Measurements from ENCODE around the gene GATAD2B.
A peak's percentile ranks its signal among the peaks of the same experiment; 100 is the strongest.
"Not testable (repeated sequence)": the region's sequence is repeated elsewhere in the genome, so short reads cannot be mapped to it uniquely, and the experiment has no call there.

The GATAD2B gene

DNA sequence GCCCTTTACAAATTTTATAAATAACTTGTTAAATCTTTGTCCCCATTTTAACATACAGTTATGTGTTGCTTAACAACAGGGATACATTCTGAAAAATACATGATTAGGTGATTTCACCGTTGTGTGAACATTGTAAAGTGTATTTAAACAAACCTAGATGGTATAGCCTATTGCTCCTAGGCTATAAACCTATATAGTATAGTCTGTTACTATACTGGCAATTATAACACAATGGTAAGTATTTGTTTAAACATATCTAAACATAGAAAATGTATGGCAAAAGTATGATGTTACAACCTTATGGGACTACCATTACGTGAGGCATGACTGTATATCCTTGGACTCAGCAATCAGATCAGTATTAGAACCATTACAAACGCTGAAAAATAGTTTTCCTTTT, 36.6 kb downstream of the GATAD2B start:
- no peak for DNase-seq (ENCODE audit: low spot score)

GRCh38 chr1:153883223-153883622, 39.5 kb downstream of the GATAD2B start:
- DNase-seq (ENCODE audit: low spot score) = no peak

DNA sequence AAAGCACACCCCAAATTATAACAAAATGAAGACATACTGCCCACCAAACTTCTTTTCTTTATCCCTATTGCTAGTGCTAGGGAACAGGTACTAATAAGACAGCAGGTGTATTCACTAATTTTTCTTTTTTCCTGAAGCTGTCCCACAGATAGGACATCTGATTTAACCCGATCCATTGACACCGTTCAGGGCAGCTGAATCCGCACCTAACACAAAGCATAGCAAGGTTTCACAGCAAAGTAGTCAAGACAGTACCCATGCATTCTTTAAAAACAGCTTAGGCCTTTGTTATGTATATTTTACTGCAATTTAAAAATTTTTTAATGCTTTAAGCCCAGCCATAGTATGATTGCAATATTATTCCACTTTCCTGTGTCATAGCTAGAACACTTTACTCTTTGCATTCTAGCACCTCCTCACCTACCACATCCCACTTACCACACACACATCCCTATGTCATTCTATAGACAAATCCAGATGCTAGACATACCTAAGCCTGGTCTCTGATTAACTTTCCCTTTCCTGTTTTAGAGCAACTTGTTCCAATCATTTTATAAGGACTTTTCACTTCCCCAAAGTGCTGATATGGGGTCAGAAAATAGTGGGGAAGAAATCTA, 40.4 kb downstream of the GATAD2B start:
- no peak for DNase-seq (ENCODE audit: low spot score)

DNA sequence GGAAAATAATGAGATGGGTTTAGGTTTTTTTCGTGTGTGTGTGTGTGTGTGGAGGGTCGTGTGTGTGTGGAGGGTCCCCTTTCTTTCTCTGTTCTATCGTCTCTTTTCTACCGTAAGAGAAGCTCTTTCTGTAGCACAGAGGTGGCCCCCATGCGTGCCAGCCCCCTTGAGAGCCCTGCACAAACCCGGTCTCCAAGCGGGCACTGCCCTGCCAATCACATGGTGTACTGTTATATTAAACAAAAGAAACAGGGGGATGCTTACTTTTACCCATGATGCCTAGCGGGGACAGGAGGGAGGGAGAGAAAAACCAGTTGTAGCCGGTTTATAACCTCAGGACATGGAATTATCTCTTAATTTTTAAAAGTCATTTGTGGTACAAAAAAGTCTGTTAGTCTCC, 41.0 kb downstream of the GATAD2B start:
- DNase-seq (ENCODE audit: low spot score) = no peak

DNA sequence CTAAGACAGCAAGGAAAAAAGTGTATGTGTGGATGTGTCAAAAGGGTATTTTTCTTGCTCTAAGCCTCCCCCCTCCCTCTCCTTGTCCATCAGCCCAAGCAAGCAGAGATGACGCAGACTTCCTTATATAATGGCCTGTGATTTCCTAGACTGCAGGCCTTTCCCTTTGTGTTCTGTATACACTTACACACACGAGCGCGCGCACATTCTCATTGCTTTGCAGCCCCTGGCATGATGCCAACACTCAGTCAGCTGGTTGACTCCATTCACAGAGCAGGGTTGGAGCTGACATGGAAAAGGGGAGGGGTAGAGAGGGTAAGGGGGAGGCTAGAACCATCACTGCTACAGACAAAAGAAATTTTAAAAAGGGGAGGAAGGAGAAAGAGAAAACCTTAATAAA, 41.8 kb downstream of the GATAD2B start:
- no peak for DNase-seq (ENCODE audit: low spot score)

DNA sequence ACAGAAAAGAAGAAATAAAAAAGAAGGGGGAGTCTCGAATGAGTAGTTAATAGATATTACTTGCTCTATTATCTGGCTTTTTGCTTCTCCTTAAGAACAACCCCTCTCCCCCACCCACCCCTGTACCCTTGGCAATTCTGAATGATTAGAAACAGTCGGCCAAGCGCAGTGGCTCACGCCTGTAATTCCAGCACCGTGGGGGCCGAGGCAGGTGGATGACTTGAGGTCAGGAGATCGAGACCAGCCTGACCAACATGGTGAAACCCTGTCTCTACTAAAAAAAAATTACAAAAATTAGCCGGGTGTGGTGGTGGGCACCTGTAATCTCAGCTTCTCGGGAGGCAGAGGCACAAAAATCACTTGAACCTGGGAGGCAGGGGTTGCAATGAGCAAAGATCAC, 42.7 kb downstream of the GATAD2B start:
- DNase-seq (ENCODE audit: low spot score) = no peak

GRCh38 chr1:153877112-153877511, 45.7 kb downstream of the GATAD2B start:
- no peak for DNase-seq (ENCODE audit: low spot score)

DNA sequence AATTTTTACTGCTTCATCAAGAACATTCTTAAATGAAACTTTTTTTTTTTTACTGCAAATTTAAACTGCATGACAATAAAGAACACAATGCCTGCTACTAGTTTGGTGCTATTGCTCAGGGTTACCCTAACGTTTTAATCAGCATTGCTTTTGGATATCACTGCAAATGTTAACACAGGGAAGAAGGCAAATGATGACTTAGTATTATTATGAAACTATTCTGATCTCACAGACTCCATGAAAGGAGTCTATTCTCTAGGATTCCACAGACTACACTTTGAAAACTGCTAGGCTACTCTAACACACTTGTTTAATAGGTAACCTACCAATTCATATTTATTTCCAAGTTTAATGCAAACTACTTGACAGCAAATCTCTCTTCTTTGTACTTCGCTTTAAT, 49.8 kb downstream of the GATAD2B start:
- DNase-seq (ENCODE audit: low spot score) = no peak

DNA sequence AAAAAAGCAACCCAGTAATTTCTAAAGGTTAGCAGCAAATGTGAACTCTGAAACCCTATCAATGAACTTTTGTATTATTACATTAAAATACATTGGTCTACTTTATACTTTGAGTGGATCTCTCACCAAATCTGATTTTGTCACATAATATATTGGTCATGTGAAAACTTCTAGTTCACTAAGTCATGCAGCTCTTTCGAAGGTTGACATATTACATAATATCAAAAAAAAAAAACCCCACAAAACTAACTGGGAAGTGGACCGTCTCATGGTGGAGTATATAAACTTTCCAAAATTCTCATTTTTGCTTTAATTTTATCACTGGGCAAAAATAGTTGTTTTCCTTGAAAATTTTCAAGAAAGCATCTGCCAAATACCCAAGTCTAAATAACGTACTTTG, 50.4 kb downstream of the GATAD2B start:
- no peak for DNase-seq (ENCODE audit: low spot score)

GRCh38 chr1:153869486-153869885, 53.3 kb downstream of the GATAD2B start:
- DNase-seq (ENCODE audit: low spot score) = no peak

GRCh38 chr1:153866045-153866850, 56.5 kb downstream of the GATAD2B start:
- DNase-seq (ENCODE audit: low spot score) = no peak

GRCh38 chr1:153860285-153860684, 62.5 kb downstream of the GATAD2B start:
- DNase-seq (ENCODE audit: low spot score) = no peak

DNA sequence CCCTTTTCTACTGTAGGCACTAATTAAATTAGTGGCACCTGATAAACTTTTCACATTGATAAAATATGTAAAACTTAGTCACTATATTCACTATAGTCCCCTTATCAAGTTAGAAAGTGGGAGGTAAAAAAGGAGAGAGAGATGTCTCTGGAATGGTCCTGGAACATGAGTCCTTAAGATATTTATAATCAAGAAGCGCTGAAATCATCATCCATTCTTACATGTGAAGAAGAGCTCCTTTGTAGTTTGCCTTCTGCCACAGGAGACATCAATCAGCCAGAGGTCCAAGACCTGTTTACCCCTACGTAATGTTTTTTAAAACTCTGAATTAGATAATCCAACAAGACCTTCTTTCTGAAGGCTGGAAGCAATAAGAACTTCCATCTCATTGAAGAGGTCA, 65.3 kb downstream of the GATAD2B start:
- no peak for DNase-seq (ENCODE audit: low spot score)

DNA sequence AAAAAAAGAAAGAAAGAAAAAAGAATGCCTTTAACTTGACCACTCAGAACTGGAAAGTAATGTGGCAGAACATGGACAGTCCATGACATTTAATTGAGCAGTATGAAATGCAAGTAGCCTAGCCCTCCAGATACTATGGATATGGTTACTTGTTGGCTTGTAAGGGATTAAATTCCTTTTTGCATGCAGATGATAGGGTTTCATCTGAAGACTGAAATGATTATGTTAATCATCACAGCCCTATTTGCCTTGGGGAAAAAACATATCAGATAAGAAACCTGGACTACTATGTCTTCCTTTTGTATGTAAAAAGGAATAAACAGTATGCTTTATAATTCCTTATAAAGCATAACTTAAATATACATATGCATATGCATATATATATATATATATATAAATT, 66.0 kb downstream of the GATAD2B start:
- DNase-seq (ENCODE audit: low spot score) = no peak

DNA sequence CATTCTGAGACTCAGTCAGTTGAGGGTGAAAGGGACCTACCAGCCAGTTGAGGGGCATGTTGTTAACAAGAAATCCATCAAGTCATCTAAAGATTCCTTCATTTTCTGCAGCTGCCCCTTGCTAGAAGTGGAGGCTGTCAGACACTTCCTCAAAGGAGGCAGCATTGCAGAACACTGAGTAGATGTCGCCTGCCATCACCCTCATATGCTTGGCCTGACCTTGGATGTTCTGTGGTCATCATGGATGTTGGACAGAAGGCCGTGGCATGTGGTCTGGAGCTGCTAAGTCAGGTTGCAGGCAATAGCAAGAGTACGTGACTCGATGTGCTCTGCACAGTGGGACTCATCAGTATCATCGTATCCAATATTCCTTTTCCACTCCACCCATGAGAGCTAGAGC, 70.6 kb downstream of the GATAD2B start:
- no peak for DNase-seq (ENCODE audit: low spot score)

- peak; percentile 23 for DNase-seq (ENCODE audit: low spot score)
Measured at GRCh38 chr1:153849487-153850185, 73.1 kb downstream of the GATAD2B start.

- DNase-seq (ENCODE audit: low spot score) = no peak
Measured at GRCh38 chr1:153848805-153849204, 74.0 kb downstream of the GATAD2B start.

DNA sequence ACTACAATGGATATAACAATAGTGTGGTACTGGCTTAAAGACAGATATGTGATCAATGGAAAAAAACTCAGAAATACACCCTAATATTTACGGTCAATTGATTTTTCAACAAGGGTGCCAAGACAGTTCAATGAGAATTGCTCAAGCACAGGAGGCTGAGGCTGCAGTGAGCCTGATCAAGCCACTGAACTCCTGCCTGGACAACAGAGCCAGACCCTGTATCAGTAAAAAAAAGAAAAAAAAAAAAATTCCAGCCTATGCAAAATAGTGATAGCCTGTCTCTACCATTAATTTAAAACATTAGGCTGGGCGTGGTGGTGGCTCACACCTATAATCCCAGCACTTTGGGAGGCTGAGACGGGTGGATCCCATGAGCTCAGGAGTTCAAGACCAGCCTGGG, 77.6 kb downstream of the GATAD2B start:
- no peak for DNase-seq (ENCODE audit: low spot score)

- DNase-seq (ENCODE audit: low spot score) = not testable (repeated sequence)
Measured at GRCh38 chr1:153844349-153844748, 78.4 kb downstream of the GATAD2B start.

GRCh38 chr1:153842006-153842471, 80.7 kb downstream of the GATAD2B start:
- DNase-seq (ENCODE audit: low spot score) = no peak

DNA sequence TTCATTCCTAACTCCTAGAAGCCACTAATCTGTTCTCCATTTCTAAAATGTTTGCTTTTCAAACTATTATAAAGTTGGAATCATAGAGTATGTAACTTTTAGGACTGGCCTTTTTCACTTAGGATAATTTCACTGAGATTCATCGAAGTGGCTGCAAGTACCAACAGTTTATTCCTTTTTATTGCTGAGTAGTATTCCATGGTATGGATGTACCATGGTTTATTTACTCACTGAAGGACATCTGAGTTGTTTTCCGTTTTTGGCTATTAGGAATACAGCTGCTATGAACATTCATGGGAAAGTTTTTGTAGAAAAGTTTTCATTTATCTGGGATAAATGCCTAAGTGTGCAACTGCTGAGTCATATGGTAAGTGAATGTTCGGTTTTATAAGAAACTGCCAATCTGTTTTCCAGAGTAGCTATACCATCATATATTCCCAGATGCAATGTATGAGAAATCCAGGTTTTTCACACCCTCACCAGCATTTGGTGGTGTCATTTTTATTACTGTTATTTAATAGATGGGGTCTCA, 81.2 kb downstream of the GATAD2B start:
- no peak for DNase-seq (ENCODE audit: low spot score)

DNA sequence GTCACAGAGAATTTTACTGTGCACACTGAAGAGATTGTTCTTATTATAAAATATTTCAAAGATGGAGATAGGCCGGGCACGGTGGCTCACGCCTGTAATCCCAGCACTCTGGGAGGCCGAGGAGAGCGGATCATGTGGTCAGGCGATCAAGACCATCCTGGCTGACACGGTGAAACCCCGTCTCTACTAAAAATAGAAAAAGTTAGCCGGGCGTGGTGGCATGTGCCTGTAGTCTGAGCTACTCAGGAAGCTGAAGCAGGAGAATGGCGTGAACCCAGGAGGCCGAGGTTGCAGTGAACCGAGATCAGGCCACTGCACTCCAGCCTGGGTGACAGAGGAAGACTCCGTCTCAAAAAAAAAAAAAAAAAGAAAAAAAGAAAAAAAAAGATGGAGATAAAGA, 82.0 kb downstream of the GATAD2B start:
- not testable (repeated sequence) for DNase-seq (ENCODE audit: low spot score)

DNA sequence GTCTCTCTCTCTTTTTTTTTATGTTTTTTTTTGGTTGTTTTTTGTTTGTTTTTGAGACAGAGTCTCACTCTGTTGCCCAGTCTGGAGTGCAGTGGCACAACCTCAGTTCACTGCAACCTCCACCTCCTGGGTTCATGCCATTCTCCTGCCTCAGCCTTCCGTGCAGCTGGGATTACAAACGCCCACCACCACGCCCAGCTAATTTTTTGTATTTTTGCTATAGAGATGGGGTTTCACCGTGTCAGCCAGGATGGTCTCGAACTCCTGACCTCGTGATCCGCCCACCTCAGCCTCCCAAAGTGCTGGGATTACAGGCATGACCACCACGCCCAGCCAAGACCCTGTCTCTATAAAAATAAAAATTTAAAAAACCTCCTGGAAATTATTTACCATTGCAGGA, 88.8 kb downstream of the GATAD2B start:
- not testable (repeated sequence) for DNase-seq (ENCODE audit: low spot score)
